ENCODE results near the gene AMBP.
"Not testable (repeated sequence)": the region's sequence is repeated elsewhere in the genome, so short reads cannot be mapped to it uniquely, and the experiment has no call there.

The AMBP gene

GRCh38 chr9:114049441-114050225 lies 28.5 kb downstream of the AMBP start:
- DNase-seq, result no peak

- DNase-seq, result no peak
These were observed 29.3 kb downstream of the AMBP start for GRCh38 chr9:114048533-114049415.

- DNase-seq, result no peak
These were observed 30.4 kb downstream of the AMBP start for GRCh38 chr9:114047717-114048116.

GRCh38 chr9:114046875-114047274 lies 31.2 kb downstream of the AMBP start:
- no peak for DNase-seq

GRCh38 chr9:114046237-114046755 lies 31.8 kb downstream of the AMBP start:
- no peak for DNase-seq

- not testable (repeated sequence) for DNase-seq
These were observed 34.4 kb downstream of the AMBP start for GRCh38 chr9:114043660-114044059.

- DNase-seq, result no peak
These were observed 38.6 kb downstream of the AMBP start for GRCh38 chr9:114039484-114039883.

GRCh38 chr9:114038724-114039313 lies 39.3 kb downstream of the AMBP start:
- no peak for DNase-seq

GRCh38 chr9:114037961-114038723 lies 40.0 kb downstream of the AMBP start:
- no peak for DNase-seq

GRCh38 chr9:114037249-114037648 lies 40.9 kb downstream of the AMBP start:
- no peak for DNase-seq

- DNase-seq, result no peak
These were observed 42.0 kb downstream of the AMBP start for GRCh38 chr9:114035845-114036801.

- DNase-seq, result no peak
These were observed 42.8 kb downstream of the AMBP start for GRCh38 chr9:114035221-114035844.

GRCh38 chr9:114034661-114035062 lies 43.4 kb downstream of the AMBP start:
- DNase-seq, result no peak

GRCh38 chr9:114034196-114034595 lies 43.9 kb downstream of the AMBP start:
- DNase-seq, result no peak

GRCh38 chr9:114033397-114034103 lies 44.5 kb downstream of the AMBP start:
- DNase-seq, result no peak

- no peak for DNase-seq
These were observed 45.9 kb downstream of the AMBP start for GRCh38 chr9:114031948-114032840.

GRCh38 chr9:114031037-114031630 lies 47.0 kb downstream of the AMBP start:
- DNase-seq, result no peak

- DNase-seq, result no peak
These were observed 47.7 kb downstream of the AMBP start for GRCh38 chr9:114030364-114030763.
